HEK293 (cell line): ENCODE results near the gene BACH2.

Experiments used
- CTCF ChIA-PET: fragments of 350-600 bp; formaldehyde crosslinking; extraction: SDS; loops from one replicate; lab custom pipeline; 2021; ENCODE audit warnings: antibody characterized with exemption; lab: Yijun Ruan, JAX
- POLR2A ChIA-PET: fragments of 300-600 bp; formaldehyde crosslinking; extraction: SDS; loops from one replicate; lab custom pipeline; 2020; ENCODE audit warnings: antibody characterized with exemption, inconsistent platforms; lab: Yijun Ruan, JAX
- H3K27ac ChIP-seq: fragments of 200-500 bp; sonication (Bioruptor generic); 2 replicates; pipeline ENCODE4 v1.5.1; 2014; ENCODE audit warnings: low read depth, low read length, control low read depth, inconsistent platforms; ENCODE audit errors: extremely low read depth
- H3K36me3 ChIP-seq, 2 experiments: fragments of 200-500 bp in 1 of 2; sonication (Bioruptor generic) in 1 of 2; 1 replicate in 1 of 2; 2 replicates in 1 of 2; pipeline ENCODE4 v1.5.1; 2014 to 2017; ENCODE audit warnings: inconsistent platforms in 2 of 2, low read length in 2 of 2; ENCODE audit not compliant: control insufficient read depth in 2 of 2, insufficient read depth in 1 of 2
- H3K4me1 ChIP-seq: fragments of 200-500 bp; sonication (Bioruptor generic); 2 replicates; pipeline ENCODE4 v1.5.1; 2014; ENCODE audit warnings: mild to moderate bottlenecking, low read length, inconsistent platforms; ENCODE audit not compliant: control insufficient read depth, insufficient read depth
- H3K4me3 ChIP-seq: 2 replicates; pipeline ENCODE4 v1.5.1; 2011; ENCODE audit warnings: low read depth, mild to moderate bottlenecking, control low read depth, low read length, moderate library complexity
- H3K9me3 ChIP-seq: fragments of 200-500 bp; sonication (Bioruptor generic); 2 replicates; pipeline ENCODE4 v1.5.1; 2014; ENCODE audit warnings: low read depth, low read length, inconsistent platforms; ENCODE audit not compliant: control insufficient read depth, insufficient read depth
- GFI1B ChIP-seq: fragments of 450-650 bp; formaldehyde crosslinking; IDR thresholded peaks from 2 replicates; pipeline ENCODE4 v1.5.1; 2016; ENCODE audit warnings: missing biosample characterization, missing genetic modification characterization
- GLI2 ChIP-seq: fragments of 450-650 bp; formaldehyde crosslinking; IDR thresholded peaks from 2 replicates; pipeline ENCODE4; 2017; ENCODE audit warnings: missing biosample characterization, missing genetic modification characterization, low read depth, borderline replicate concordance
- IKZF3 ChIP-seq: fragments of 450-650 bp; IDR thresholded peaks from 2 replicates; pipeline ENCODE4 v1.5.0; 2018; ENCODE audit warnings: missing biosample characterization, mild to moderate bottlenecking, missing genetic modification characterization, moderate library complexity
- KLF1 ChIP-seq: fragments of 450-650 bp; formaldehyde crosslinking; IDR thresholded peaks from 2 replicates; pipeline ENCODE4 v1.5.1; 2016; ENCODE audit warnings: missing biosample characterization, missing genetic modification characterization
- MEIS1 ChIP-seq: sonication (generic); formaldehyde crosslinking; IDR thresholded peaks from 2 replicates; pipeline ENCODE4 v1.8.1; 2022; ENCODE audit warnings: missing genetic modification reagents, mild to moderate bottlenecking, borderline replicate concordance
- SCRT1 ChIP-seq: fragments of 450-650 bp; formaldehyde crosslinking; IDR thresholded peaks from 2 replicates; pipeline ENCODE4 v1.5.1; 2016; ENCODE audit warnings: missing biosample characterization, missing genetic modification characterization, borderline replicate concordance
- SETDB1 ChIP-seq: IDR thresholded peaks from one replicate; pipeline ENCODE4 v1.6.1; 2017; ENCODE audit warnings: mild to moderate bottlenecking, low read length, moderate library complexity, mixed read lengths; ENCODE audit not compliant: insufficient read length
- ZFP37 ChIP-seq: fragments of 450-650 bp; formaldehyde crosslinking; IDR thresholded peaks from 2 replicates; pipeline ENCODE4 v1.5.1; 2016; ENCODE audit warnings: missing biosample characterization, missing genetic modification characterization
- ZNF10 ChIP-seq: fragments of 450-650 bp; formaldehyde crosslinking; IDR thresholded peaks from 2 replicates; pipeline ENCODE4 v1.5.1; 2017; ENCODE audit warnings: missing biosample characterization, missing genetic modification characterization
- ZNF157 ChIP-seq: fragments of 450-650 bp; formaldehyde crosslinking; IDR thresholded peaks from 2 replicates; pipeline ENCODE4 v1.5.1; 2016; ENCODE audit warnings: missing biosample characterization, missing genetic modification characterization
- ZNF248 ChIP-seq: fragments of 450-650 bp; formaldehyde crosslinking; IDR thresholded peaks from 2 replicates; pipeline ENCODE4 v1.5.1; 2017; ENCODE audit warnings: missing biosample characterization, missing genetic modification characterization
- ZNF266 ChIP-seq: fragments of 450-650 bp; formaldehyde crosslinking; IDR thresholded peaks from 2 replicates; pipeline ENCODE4 v1.5.1; 2016; ENCODE audit warnings: missing biosample characterization, missing genetic modification characterization, low read depth
- ZNF280D ChIP-seq: fragments of 450-650 bp; formaldehyde crosslinking; IDR thresholded peaks from 2 replicates; pipeline ENCODE4 v1.5.1; 2016; ENCODE audit warnings: missing biosample characterization, missing genetic modification characterization
- ZNF621 ChIP-seq: fragments of 450-650 bp; formaldehyde crosslinking; IDR thresholded peaks from 2 replicates; pipeline ENCODE4 v1.5.1; 2017; ENCODE audit warnings: missing biosample characterization, missing genetic modification characterization
- ZNF624 ChIP-seq: fragments of 450-650 bp; formaldehyde crosslinking; IDR thresholded peaks from 2 replicates; pipeline ENCODE4 v1.5.1; 2017; ENCODE audit warnings: missing biosample characterization, missing genetic modification characterization
- ZNF629 ChIP-seq: fragments of 450-650 bp; formaldehyde crosslinking; IDR thresholded peaks from 2 replicates; pipeline ENCODE4 v1.5.1; 2017; ENCODE audit warnings: missing biosample characterization, missing genetic modification characterization
- ZNF670 ChIP-seq: fragments of 450-650 bp; formaldehyde crosslinking; IDR thresholded peaks from 2 replicates; pipeline ENCODE4 v1.5.1; 2016; ENCODE audit warnings: missing biosample characterization, missing genetic modification characterization, low read depth
- ZNF704 ChIP-seq: fragments of 450-650 bp; formaldehyde crosslinking; IDR thresholded peaks from 2 replicates; pipeline ENCODE4 v1.5.1; 2016; ENCODE audit warnings: missing biosample characterization, missing genetic modification characterization
- ZNF747 ChIP-seq: fragments of 450-650 bp; formaldehyde crosslinking; IDR thresholded peaks from 2 replicates; pipeline ENCODE4 v1.5.1; 2016; ENCODE audit warnings: missing biosample characterization, missing genetic modification characterization
- ZSCAN30 ChIP-seq: fragments of 450-650 bp; IDR thresholded peaks from 2 replicates; pipeline ENCODE4 v1.5.1; 2018; ENCODE audit warnings: missing biosample characterization, mild to moderate bottlenecking, missing genetic modification characterization, moderate library complexity
- TF ChIP-seq, protein P1 (sequence below): fragments of 450-650 bp; IDR thresholded peaks from 2 replicates; pipeline ENCODE4 v1.5.1; 2018; ENCODE audit warnings: missing biosample characterization, missing genetic modification characterization
- TF ChIP-seq, protein P2 (sequence below): fragments of 450-650 bp; formaldehyde crosslinking; IDR thresholded peaks from 2 replicates; pipeline ENCODE4 v1.5.1; 2016; ENCODE audit warnings: missing biosample characterization, missing genetic modification characterization
- TF ChIP-seq, protein P3 (sequence below): fragments of 450-650 bp; formaldehyde crosslinking; IDR thresholded peaks from 2 replicates; pipeline ENCODE4 v1.5.1; 2016; ENCODE audit warnings: missing biosample characterization, missing genetic modification characterization

The BACH2 gene

GRCh38 chr6:89924231-89924630, 372.4 kb downstream of the BACH2 start (continued):
- no peak for TF ChIP-seq KLF1 (tag by site-specific recombination)

GRCh38 chr6:89921691-89922090, 375.0 kb downstream of the BACH2 start:
- H3K36me3 ChIP-seq = no peaks in the 10 kb centered on the region
- ChIA-PET POLR2A (no interaction called here), CTCF (no interaction called here)
- no peaks in the 10 kb centered on the region for H3K9me3 ChIP-seq
- H3K4me1 ChIP-seq = no peaks in the 10 kb centered on the region
- TF ChIP-seq ZNF621 (tag by site-specific recombination) (no peak), ZNF629 (tag by site-specific recombination) (no peak), ZNF10 (tag by site-specific recombination) (no peak), ZSCAN30 (tag by site-specific recombination) (no peak), ZNF157 (tag by site-specific recombination) (no peak), GFI1B (no peak), ZNF248 (tag by site-specific recombination) (no peak), ZFP37 (tag by site-specific recombination) (no peak), ZNF747 (tag by site-specific recombination) (no peak), KLF1 (tag by site-specific recombination) (no peak), SETDB1 (no peak)
- TF ChIP-seq, protein P1, sequence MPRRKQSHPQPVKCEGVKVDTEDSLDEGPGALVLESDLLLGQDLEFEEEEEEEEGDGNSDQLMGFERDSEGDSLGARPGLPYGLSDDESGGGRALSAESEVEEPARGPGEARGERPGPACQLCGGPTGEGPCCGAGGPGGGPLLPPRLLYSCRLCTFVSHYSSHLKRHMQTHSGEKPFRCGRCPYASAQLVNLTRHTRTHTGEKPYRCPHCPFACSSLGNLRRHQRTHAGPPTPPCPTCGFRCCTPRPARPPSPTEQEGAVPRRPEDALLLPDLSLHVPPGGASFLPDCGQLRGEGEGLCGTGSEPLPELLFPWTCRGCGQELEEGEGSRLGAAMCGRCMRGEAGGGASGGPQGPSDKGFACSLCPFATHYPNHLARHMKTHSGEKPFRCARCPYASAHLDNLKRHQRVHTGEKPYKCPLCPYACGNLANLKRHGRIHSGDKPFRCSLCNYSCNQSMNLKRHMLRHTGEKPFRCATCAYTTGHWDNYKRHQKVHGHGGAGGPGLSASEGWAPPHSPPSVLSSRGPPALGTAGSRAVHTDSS (tag by site-specific recombination) = no peak
- TF ChIP-seq, protein P2, sequence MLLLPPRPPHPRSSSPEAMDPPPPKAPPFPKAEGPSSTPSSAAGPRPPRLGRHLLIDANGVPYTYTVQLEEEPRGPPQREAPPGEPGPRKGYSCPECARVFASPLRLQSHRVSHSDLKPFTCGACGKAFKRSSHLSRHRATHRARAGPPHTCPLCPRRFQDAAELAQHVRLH (tag by site-specific recombination) = no peak
- TF ChIP-seq, protein P3, sequence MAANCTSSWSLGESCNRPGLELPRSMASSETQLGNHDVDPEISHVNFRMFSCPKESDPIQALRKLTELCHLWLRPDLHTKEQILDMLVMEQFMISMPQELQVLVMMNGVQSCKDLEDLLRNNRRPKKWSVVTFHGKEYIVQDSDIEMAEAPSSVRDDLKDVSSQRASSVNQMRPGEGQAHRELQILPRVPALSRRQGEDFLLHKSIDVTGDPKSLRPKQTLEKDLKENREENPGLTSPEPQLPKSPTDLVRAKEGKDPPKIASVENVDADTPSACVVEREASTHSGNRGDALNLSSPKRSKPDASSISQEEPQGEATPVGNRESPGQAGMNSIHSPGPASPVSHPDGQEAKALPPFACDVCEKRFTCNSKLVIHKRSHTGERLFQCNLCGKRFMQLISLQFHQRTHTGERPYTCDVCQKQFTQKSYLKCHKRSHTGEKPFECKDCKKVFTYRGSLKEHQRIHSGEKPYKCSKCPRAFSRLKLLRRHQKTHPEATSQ (tag by site-specific recombination) = no peak
- no peak overlapping the region for H3K27ac ChIP-seq
- no peak overlapping the region for H3K4me3 ChIP-seq

DNA sequence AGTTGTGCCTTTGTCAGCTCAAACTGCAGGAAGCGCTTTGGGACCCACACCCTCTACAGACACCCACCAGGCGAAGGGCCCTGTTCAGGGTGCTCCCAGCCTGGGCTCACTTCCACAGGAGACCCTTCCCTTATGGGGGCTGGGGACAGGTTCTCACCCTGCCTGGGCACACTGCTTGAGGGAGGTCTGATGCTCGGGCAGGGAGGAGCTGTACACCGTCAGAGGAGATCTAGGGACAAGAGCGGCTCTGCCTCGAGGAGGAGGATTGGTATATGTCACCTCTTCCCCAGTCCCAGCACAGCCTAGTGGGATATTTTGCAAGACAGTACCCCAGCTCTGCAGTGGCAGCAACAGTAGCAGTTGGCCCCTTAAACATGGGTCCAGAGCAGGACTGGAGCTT, 375.4 kb downstream of the BACH2 start:
- Histone ChIP-seq H3K27ac (no peak overlapping the region), H3K4me1 (no peaks in the 10 kb centered on the region), H3K36me3 (no peaks in the 10 kb centered on the region), H3K9me3 (no peaks in the 10 kb centered on the region), H3K4me3 (no peak overlapping the region)
- TF ChIP-seq ZNF624 (tag by site-specific recombination) (no peak), GLI2 (tag by site-specific recombination) (no peak), SCRT1 (tag by site-specific recombination) (no peak), ZNF670 (tag by site-specific recombination) (no peak), ZNF280D (tag by site-specific recombination) (no peak), IKZF3 (tag by site-specific recombination) (no peak), ZNF704 (tag by site-specific recombination) (no peak), MEIS1 (CRISPR knock-in tag) (no peak), ZNF266 (tag by site-specific recombination) (no peak)
- ChIA-PET CTCF (interaction anchor here (0.6 to 1.0 kb wide), 4 partner anchors 19 to 404 kb away, joined by 3 to 6 read pairs (median 4); no protein-coding TSS in a partner anchor), POLR2A (no interaction called here)
